NCI-H146 treated with DMSO at 0.1 percent for 48 hours (cell line): Measurements from ENCODE around the gene PPIB.
"Not testable (repeated sequence)": the region's sequence is repeated elsewhere in the genome, so short reads cannot be mapped to it uniquely, and the experiment has no call there.

Experiments used
- DNase-seq: peaks from one replicate; lab custom pipeline; 2025; ENCODE audit not compliant: unreplicated experiment; lab: John Stamatoyannopoulos, UW

The PPIB gene

DNA sequence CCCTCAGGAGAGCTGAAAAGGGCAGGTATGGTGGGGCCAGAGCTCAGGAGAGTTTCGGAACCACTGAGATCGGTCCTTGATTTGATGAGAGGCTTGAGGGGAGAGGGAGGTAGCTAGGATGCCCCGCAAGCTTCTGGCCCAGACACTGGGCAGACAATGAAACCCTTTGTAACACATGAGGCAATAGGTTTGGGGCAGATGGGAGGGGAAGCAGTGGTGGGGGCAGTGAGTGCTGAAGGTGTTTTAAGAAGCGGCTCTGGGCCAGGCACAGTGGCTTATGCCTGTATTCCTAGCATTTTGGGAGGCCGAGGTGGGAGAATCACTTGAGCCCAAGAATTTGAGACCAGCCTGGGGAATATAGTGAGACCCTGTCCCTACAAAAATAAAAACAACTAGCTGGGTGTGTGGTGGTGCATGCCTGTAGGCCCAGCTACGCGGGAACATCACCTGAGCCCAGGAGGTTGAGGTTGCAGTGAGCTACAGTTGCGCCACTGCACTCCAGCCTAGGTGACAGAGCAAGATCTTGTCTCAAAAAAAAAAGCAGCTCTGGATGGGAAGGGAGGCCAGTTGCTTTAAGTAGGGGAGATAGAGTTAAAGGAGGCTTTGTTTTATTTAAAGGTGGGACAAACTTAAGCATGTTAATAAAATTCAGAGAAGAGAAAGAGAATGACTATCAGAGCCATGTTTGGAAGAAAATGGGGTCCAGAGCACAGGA lies 20.9 kb downstream of the PPIB start:
- DNase-seq, result no peak

DNA sequence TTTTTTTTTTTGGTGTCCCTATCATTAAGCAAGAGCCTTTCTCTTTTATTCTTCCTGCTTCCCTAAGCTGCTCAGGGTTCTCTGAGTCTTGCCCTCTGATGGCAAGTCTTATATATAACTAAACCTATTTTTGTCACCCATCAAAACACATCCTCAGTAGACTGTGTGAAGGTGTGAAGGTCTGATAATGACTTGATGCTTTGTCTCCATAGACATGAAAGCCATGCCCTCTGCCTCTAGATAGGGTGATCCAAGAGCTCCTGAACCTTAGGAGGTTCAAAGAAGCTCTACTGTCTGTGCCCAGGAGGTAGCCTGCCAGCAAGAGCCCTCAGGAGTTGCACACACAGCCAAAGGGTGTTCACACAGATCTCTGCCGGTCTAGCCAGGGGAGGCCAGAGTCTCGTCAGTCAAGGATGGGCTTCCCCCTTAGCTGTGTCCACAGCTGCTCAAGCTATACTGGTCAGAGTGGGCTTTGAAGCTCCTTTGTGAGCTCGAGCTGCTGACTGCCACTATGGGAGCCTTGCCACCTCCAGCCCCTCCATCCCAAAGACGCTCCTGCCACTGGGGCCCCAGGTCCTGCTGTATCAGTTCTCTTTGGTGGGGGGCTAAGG lies 24.4 kb downstream of the PPIB start:
- DNase-seq, result no peak

DNA sequence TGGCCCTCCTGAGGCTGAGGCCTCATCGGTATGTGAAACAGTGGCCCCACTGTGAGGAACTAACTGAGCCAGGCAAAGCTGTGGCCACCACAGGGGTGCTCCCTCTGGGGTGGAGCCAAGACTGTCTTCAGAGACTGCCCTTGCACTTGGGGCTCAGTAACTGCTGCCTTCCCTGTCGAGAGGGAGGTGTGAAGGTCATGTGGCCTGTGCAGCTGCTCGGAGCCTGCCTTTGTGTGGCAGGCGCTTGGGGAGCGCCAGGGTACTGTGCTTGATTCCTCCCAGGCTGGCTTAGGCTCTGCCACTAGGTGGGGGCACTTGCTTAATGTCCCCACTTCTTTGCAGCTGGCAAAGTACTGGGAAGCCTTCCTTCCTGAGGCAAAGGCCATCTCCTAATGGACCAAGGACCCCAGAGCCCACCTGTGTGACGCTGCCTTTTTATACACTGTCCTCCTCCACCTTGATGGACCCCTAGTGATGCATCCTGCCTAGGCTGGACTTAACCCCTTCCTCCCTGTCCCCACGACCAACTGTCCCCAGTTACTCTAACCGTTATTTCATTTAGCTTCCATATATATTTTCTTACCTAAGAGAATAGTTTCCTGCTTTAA lies 25.5 kb downstream of the PPIB start:
- no peak for DNase-seq

DNA sequence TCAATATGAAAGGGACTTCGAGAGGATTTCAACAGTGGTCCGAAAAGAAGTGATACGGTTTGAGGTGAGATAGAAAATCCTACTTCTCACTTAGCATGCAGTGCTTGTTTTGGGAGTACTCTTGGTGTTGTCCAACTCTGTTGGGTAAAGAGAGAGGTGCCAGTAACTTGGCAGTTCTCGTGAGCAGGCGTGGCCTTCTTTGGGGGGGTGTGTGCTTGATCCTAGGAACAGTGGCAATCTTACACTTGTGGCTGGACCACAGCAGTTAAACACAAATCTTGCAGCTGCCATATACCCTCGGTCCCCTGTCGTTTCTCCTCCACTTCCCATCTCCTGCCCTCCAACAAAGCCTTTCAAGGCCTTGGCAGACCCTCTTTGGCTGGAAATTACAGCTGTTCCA lies 26.5 kb downstream of the PPIB start:
- no peak for DNase-seq

DNA sequence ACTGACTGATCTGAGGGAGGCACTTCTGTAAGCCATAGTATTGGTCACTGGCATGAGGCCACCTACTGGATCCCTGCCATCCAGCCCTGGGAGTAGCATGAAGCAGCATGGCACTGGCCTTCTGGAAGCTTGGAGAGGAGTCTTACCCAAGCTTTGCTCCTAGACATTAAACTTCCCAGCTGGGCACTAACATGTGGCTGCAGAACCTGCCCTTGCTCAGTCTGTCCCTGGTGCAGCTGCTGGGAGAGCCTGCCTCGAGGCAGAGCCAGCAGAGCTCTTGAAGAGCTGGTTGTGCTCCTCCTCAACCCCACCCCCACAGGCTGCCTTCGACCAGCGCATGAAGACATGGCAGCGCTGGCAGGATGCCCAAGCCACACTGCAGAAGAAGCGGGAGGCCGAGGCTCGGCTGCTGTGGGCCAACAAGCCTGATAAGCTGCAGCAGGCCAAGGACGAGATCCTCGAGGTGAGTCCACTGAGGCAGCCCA lies 28.4 kb downstream of the PPIB start:
- DNase-seq, result no peak

DNA sequence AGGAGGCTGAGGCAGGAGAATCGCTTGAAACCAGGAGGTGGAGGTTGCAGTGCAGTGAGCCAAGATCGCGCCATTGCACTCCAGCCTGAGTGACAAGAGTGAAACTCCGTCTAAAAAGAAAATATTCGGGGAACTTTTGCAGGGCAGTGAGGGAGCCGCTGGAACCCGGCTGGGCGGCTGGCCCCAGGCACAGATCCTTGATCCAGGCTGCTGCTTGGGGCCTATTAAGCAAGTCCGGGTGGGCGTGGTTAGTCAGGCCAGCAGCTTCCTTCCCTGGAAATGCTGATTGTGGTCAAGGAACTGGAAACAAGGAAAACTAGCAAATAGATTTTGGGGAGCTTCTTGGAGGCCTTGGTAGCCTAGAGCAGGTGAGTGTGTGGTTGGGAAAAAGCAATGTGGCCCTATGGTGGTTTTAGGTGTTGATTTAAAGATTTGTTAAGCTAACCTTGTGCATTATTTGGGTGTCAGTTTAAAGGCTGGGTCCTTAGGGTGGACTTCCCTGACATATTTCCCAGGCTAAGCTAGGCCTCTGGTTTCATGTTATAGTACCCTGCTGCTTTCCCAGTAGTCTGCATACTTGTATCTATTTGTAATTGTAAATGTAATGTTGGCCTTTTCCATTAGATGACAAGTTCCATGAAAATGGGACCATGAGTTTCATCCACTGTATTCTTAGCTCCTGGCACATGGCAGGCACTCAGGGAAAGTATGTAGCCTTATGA lies 29.0 kb downstream of the PPIB start:
- no peak for DNase-seq

DNA sequence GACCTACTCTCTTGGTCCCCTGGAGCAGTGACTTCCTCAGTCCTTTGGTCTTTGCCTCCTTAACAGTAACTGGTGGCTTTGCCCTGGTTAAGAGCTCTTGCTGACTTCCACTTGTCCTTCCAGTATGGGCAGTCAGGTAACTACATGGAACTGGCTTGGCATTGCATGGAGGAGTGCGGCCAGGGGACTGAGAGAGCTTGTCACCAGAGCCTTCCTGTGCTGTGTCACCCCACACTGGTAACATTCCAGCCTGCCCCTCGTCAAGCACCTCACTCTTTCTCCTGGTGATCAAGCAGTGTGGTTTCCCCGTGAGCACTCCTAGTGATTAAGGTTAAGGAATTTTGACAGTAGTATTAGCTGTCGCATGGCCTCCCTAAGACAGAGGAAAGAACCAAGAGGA lies 30.6 kb downstream of the PPIB start:
- no peak for DNase-seq

DNA sequence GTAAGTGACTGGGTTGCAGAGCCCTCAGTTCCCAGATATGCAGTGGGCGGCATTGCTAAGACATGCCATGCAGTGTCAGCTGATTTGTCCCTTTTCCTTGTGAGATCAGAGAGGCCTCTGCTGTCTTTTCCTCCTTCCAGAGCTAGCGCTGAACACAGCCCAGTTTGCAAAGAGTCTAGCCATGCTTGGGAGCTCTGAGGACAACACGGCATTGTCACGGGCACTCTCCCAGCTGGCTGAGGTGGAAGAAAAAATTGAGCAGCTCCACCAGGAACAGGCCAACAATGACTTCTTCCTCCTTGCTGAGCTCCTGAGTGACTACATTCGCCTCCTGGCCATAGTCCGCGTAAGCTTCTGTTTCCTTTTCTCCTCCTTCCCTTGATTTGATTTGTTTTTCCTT lies 31.3 kb downstream of the PPIB start:
- DNase-seq, result no peak

DNA sequence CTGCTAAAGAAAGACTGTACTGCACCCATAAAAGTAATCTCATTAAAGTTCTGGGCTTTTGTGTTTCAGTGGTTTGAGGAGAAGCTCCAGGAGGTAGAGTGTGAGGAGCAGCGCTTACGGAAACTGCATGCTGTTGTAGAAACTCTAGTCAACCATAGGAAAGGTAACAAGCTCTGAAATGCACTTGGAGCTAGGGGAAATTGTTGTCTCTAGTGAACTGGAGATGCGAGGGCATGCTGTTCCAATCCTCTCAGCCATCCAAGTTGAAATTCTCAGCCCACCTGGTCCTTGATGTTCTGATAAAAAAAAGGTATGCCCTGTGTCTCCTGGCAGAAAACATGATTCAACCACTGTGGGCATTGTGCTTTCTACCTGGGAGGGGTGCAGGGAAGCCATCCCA lies 32.7 kb downstream of the PPIB start:
- DNase-seq, result no peak

DNA sequence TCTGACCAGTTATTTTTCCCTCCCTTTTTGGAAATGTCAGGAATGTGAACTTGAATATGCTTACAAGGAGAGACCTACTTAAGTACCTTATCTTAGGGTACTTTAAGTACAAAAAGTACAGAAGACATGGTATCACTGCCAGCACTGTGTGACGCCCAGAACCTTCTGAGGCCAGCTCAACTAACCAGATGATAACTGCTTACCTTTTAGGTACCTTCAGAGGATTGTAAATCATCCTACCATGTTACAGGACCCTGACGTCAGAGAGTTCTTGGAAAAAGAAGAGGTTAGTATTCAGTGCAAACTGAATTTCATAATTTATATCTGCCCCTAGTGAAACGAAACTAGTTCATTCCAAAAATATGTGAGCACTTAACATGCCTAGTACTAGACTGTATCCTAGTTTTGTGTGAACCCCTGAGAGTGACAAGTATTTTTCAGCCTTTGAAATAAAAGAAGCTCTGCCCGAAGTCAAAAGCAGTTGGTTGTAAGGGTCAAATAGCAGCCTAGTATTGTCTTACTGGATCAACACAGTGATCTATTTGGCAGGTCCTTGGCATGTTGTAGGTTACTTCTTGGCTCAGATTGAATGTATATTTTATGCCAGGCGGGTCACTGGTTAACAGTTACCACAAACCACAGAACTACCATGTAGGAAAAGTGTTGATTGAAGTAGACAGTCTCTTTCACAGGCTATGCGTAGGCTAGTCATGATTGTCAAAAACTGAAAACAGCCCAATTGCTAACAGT lies 35.1 kb downstream of the PPIB start:
- DNase-seq, result no peak

DNA sequence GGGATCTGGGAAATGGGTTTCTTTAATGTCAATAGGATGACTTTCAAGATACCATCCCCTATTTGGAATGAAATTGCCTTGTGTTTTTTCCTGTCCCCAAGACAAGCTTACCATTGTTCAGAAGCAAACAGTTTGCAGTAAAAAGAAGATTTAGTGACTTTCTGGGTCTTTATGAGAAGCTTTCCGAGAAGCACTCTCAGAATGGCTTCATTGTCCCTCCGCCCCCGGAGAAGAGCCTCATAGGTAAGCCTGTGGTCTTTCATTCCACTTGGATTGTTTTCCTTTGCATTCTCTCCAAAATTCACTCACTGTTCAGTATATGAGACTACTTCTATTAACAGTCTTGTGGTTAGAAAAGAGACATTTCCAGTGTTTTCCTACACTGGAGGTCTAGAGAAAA lies 36.8 kb downstream of the PPIB start:
- DNase-seq, result no peak

DNA sequence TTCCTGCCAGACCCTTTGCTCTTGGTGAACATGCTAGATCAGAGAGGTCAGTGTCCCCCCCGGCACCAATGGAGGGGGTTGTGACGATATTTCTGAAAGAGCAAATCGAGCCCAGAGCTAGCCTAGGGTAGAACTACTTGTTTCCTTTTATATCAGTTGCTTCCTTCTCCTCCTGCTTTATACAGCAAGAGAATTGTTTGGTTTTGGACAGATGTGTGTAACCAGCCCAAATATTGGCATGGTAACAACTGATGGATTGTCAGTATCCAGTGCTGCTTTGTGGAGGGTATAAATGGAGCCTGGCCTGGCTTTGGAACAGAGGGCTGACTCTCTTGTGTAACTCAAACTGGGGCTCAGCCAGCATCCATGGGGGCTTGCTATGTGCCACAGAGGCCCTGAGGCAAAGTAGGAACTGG lies 39.9 kb downstream of the PPIB start:
- DNase-seq, result no peak

DNA sequence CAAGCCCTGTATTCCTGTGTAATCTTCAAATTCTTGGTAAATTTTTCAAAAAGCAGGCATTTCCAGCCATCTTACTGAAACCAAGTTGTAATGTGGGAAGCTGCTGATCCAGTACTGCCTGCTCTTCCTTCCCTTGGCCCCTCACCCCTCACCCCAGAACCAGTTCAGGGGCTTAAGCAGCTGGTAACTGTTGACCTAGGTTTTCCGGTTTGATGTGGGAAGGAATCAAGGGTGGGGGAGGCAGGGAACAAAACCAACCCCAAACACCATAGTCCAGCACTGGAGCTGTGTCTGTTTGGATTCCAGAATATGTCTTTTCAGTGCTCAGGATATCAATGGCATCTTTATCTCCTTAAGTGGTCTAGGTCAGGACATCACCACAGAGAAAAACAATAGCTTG lies 40.4 kb downstream of the PPIB start:
- no peak for DNase-seq

DNA sequence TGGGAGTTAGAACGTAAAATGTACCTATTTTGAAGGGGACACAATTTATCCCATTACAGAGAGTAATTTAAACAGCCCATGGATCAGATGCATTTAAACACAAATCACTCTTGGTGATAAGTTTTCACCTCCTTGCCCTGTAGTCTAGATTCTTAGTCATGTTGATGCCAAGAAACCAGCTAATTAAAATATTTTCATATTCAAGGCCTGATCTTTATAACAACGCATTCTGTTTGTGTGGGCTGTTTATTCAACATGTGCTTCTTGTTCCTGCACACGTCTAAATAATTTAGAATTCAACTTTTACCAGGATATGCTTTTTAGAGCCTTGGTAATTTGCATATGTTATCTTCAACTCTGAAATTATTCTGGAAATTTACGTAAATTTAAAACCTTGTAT lies 41.2 kb downstream of the PPIB start:
- no peak for DNase-seq

DNA sequence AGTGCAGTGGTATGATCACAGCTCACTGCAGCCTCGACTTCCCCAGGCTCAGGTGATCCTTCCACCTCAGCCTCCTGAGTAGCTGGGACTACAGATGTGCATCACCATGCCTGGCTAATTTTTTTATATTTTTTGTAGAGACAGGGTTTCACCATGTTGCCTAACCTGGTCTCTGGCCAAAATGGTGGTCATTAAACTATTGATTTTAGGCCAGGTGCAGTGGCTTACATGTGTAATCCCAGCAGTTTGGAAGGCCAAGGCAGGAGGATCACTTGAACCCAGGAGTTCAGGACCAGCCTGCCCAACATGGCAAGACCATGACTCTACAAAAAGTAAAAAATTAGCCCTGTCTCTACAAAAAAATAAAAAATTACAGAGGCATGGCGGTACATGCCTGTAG lies 42.5 kb downstream of the PPIB start:
- not testable (repeated sequence) for DNase-seq

DNA sequence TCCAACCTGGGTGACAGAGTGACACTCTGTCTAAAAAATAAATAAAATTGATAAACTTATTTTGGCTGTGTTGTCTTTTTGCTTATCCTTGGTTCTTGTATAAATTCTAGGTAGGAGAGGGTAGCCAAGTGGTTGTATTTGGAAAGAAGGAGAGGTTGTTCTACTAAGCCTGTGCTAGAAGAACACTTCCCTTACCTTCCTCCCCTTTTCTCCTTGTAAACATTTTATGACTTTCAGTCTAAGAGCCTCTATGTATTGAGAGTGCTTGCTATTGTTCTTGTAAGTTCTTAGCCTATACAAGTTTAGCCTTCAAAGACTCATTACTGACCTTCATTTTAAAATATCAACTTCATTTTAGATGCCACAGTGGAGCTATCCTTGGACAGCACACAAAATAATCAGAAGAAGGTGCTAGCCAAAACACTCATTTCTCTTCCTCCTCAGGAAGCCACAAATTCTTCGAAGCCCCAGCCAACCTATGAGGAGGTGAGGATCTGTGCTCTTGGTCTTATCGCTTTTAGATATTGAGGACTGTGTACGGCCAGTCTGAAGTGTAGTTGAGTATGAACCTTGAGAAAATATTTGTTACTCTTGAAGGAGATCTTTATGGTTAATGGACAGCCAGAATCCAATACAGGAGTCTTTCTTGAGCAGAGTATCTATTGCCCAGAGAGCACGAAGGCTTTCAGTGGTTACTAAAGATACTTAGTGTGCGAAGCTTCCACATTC lies 44.9 kb downstream of the PPIB start:
- DNase-seq, result no peak

DNA sequence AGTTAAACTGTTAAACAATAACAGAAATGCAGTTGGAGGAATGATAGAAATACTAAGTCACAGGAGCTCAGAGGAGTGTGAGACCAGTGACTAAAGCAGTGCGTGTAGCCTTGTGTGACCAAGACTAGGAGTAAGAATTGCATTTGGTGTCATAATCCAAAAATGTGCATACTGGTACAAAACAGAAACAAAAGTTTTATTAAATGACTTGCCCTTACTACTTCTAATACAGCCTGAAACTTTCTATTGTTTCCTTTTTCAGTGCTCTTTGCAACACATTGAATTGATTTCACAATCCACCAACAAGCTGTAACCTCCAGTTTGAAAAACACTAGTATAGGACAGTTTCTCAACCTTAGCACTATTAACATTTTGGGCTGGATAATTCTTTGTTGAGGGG lies 49.9 kb downstream of the PPIB start:
- no peak for DNase-seq

DNA sequence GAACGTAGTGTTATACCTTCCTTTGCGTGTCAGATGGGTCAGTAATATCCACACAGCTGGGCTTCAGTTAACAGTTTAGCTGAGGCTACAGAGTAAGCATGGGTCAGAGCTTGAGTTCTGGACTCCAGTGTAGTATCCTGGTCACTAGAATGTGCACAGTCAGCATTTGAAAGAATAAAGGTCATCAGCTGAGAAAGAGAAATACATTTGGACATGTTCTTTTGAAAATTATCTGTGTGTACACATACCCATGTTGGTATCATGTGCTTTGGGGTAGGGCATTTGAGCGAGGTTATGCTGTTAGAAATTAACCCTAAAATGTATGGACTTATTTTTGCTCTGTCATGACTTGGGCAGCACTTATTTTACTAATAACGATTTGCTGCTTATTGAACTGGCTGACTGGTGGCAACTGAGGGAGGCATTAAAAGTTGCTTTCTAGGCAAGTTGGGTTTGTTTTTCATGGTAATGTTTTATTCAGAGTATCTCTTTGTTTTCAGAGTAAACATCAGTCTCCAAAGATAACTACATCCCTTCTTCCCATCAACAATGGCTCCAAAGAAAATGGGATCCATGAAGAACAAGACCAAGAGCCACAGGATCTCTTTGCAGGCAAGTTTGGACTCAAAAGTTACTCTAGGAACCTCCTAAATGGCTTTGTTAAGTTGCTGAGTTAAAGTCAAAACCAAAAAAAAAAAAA lies 50.6 kb downstream of the PPIB start:
- no peak for DNase-seq

DNA sequence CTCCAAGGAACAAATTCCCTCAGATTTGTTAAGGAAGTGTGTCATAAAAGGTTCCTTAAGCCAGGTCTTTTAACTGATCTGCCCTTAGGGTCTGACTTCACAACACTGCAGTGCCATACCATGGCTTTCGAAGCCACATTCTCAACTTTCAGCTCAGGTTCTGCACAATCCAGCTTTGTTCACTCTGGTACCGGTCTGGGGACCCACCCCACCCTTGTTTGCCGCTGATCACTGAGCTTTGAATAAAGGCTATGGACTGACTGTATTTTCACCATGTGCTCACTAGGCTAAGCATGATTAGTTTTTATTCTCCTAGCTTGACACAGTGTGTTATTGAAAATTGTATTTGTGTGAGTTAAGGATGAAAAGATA lies 51.2 kb downstream of the PPIB start:
- no peak for DNase-seq
